HepG2 (cell line): ENCODE measurements around the gene RABGGTA. TPM values are rescaled to one million over a fixed set of nuclear protein-coding genes. Genes with fewer than 3 reads are reported as not detected.

Experiments used
- BRD4 ChIP-seq: sonication (generic); formaldehyde crosslinking; IDR thresholded peaks from 2 replicates; pipeline ENCODE4 v1.4.0; 2020; ENCODE audit warnings: missing genetic modification reagents
- HNF4A ChIP-seq: sonication (generic); formaldehyde crosslinking; IDR thresholded peaks from 2 replicates; pipeline ENCODE4 v1.4.0; 2020; ENCODE audit warnings: missing genetic modification reagents
- KLF9 ChIP-seq: IDR thresholded peaks from 2 replicates; pipeline ENCODE4 v1.6.1; 2016; ENCODE audit warnings: low read depth
- MEIS1 ChIP-seq: sonication (generic); formaldehyde crosslinking; IDR thresholded peaks from 2 replicates; pipeline ENCODE4 v1.9.0; 2021; ENCODE audit warnings: mild to moderate bottlenecking, missing genetic modification reagents, moderate library complexity, borderline replicate concordance
- NBN ChIP-seq: fragments of 450-650 bp; conservative IDR thresholded peaks from 2 replicates; pipeline ENCODE4 v1.6.1; 2017
- NFE2L1 ChIP-seq: sonication (generic); formaldehyde crosslinking; IDR thresholded peaks from 2 replicates; pipeline ENCODE4 v1.4.0; 2020; ENCODE audit warnings: missing genetic modification reagents, mild to moderate bottlenecking, borderline replicate concordance
- NFKBIZ ChIP-seq: IDR thresholded peaks from 2 replicates; pipeline ENCODE4 v1.6.1; 2018; ENCODE audit warnings: missing genetic modification reagents, missing compliant biosample characterization
- NR2F1 ChIP-seq, 2 experiments: fragments of 450-650 bp in 1 of 2; formaldehyde crosslinking in 1 of 2; IDR thresholded peaks; 2 replicates each; pipeline versions ENCODE4 v1.5.0 to v1.6.1; 2016 to 2020; ENCODE audit warnings: mild to moderate bottlenecking in 1 of 2, missing compliant biosample characterization in 1 of 2, missing genetic modification reagents in 1 of 2, moderate library complexity in 1 of 2
- SIX4 ChIP-seq: sonication (generic); formaldehyde crosslinking; IDR thresholded peaks from 2 replicates; pipeline ENCODE4 v1.4.0; 2020; ENCODE audit warnings: missing genetic modification reagents
- STAG1 ChIP-seq: sonication (generic); formaldehyde crosslinking; IDR thresholded peaks from 2 replicates; pipeline ENCODE4 v1.4.0; 2020; ENCODE audit warnings: missing genetic modification reagents
- SYNCRIP ChIP-seq: fragments of 200-400 bp; formaldehyde crosslinking; IDR thresholded peaks from 2 replicates; pipeline ENCODE4 v1.6.1; 2018; ENCODE audit warnings: mild to moderate bottlenecking, low read depth, low read length; ENCODE audit not compliant: insufficient read depth
- THAP11 ChIP-seq: IDR thresholded peaks from 2 replicates; pipeline ENCODE4 v1.6.1; 2016; ENCODE audit warnings: missing biosample characterization, missing genetic modification reagents
- ZFY ChIP-seq: sonication (generic); formaldehyde crosslinking; IDR thresholded peaks from 2 replicates; pipeline ENCODE4 v1.4.0; 2020; ENCODE audit warnings: missing genetic modification reagents
- ZNF10 ChIP-seq: sonication (generic); formaldehyde crosslinking; IDR thresholded peaks from 2 replicates; pipeline ENCODE4 v1.4.0; 2020; ENCODE audit warnings: mild to moderate bottlenecking, low read depth, missing genetic modification reagents, borderline replicate concordance
- ZNF562 ChIP-seq: sonication (generic); formaldehyde crosslinking; IDR thresholded peaks from 2 replicates; pipeline ENCODE4 v1.8.0; 2022; ENCODE audit warnings: missing genetic modification reagents, borderline replicate concordance
- ZNF563 ChIP-seq: sonication (generic); formaldehyde crosslinking; IDR thresholded peaks from 2 replicates; pipeline ENCODE4 v1.8.0; 2022; ENCODE audit warnings: mild to moderate bottlenecking, moderate library complexity, missing genetic modification reagents
- ZNF615 ChIP-seq: sonication (generic); formaldehyde crosslinking; IDR thresholded peaks from 2 replicates; pipeline ENCODE4 v1.5.0; 2020; ENCODE audit warnings: mild to moderate bottlenecking, missing genetic modification reagents, borderline replicate concordance
- polyA plus RNA-seq, 8 experiments: library from polyadenylated mRNA; depleted of rRNA in 3 of 8; stranded (reverse) in 7 of 8; unstranded in 1 of 8; fragments of >200 nt; fragmentation: Illumina TruSeq in 4 of 8; extraction: Trizol in 4 of 8; gene quantifications; 2 replicates each; pipeline versions ENCODE4 v1.2.1 to v1.2.3, GENCODE V29; 2011 to 2016; ENCODE audit warnings: low read depth in 4 of 8, missing spikeins in 1 of 8, mixed read lengths in 1 of 8; ENCODE audit not compliant: insufficient read depth in 1 of 8
- total RNA-seq, 5 experiments: library from RNA; depleted of rRNA; stranded (reverse); fragments of >200 nt; fragmentation: Illumina TruSeq; extraction: Trizol; gene quantifications; 2 replicates each; pipeline ENCODE4 v1.2.3, GENCODE V29; 2016; ENCODE audit warnings: low read depth in 1 of 5
- TF ChIP-seq, protein P1 (sequence below): sonication (generic); formaldehyde crosslinking; IDR thresholded peaks from 2 replicates; pipeline ENCODE4 v1.4.0; 2020; ENCODE audit warnings: missing genetic modification reagents
- TF ChIP-seq, protein P2 (sequence below): sonication (generic); formaldehyde crosslinking; IDR thresholded peaks from 2 replicates; pipeline ENCODE4 v1.5.0; 2020; ENCODE audit warnings: missing genetic modification reagents
- TF ChIP-seq, protein P3 (sequence below): sonication (generic); formaldehyde crosslinking; IDR thresholded peaks from 2 replicates; pipeline ENCODE4 v1.5.1; 2020; ENCODE audit warnings: missing genetic modification reagents, mild to moderate bottlenecking, borderline replicate concordance

RABGGTA gene
- total and polyA plus RNA-seq, 2 of the 13 experiments (the other 11 are each of a cell fraction or from before 2014, with no cell fraction given), result 57.9 to 90.8 TPM

DNA sequence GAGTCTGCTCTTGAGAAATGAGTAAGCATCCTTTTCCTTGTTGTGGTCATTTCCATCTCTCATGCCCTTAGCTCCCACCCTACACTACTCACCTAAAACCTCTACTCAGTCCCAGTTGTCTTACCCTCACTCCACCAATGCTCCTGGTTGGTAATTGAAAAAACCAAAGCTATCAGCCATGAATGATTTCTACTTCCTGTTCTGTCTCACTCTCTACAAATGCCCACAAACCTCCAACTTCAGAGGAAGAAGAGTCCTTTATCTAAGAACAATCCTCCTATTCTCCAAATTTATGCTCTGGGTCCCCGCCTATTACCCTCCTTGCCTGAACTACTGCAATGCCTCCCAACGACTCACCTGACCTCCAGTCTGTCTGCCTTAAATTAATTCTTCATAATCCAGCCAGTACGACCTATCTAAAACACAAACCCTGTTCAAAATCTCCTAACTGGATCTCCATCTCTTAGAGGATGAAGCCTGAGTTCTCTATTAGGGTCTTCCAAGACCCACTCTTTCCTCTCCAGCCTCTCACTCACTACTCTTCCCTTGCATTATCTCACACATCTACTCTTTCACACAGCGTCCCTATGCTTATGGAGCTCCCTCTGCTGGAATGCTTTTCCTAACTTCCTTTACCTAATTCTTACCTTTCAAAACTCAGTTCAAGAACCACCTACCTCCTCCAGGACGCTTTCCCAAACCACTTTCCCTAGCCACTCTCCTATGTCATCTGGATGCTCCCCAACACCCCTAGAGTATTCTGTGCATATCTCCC lies 26.0 kb upstream of the RABGGTA start (continued):
- TF ChIP-seq NFE2L1 (CRISPR knock-in tag) (no peak), NFKBIZ (no peak; the same call in 1 of the 2 replicates), ZNF10 (CRISPR knock-in tag) (no peak), MEIS1 (CRISPR knock-in tag) (0 out of 2 replicates have a peak, but pooled peaks have one; percentile 32), ZNF563 (CRISPR knock-in tag) (no peak), NBN (no peak), THAP11 (CRISPR knock-in tag) (peak; percentile 59; the same call in 1 of the 2 replicates), NR2F1 (CRISPR knock-in tag; IDR thresholded peaks at IDR 0.05) (0 out of 4 replicates have a peak, but pooled peaks of 1 of the 2 experiments have one; percentile 4), SIX4 (CRISPR knock-in tag) (peak; percentile 64; the same call in 1 of the 2 replicates), STAG1 (CRISPR knock-in tag) (peak; percentile 74), HNF4A (0 out of 2 replicates have a peak, but pooled peaks have one; percentile 4), KLF9 (CRISPR knock-in tag) (0 out of 2 replicates have a peak, but pooled peaks have one; percentile 26), ZNF562 (CRISPR knock-in tag) (no peak), ZFY (CRISPR knock-in tag) (peak; percentile 21; the same call in 1 of the 2 replicates), BRD4 (CRISPR knock-in tag) (no peak; the same call in 1 of the 2 replicates), ZNF615 (CRISPR knock-in tag) (no peak), SYNCRIP (no peak)
- TF ChIP-seq, protein P1, sequence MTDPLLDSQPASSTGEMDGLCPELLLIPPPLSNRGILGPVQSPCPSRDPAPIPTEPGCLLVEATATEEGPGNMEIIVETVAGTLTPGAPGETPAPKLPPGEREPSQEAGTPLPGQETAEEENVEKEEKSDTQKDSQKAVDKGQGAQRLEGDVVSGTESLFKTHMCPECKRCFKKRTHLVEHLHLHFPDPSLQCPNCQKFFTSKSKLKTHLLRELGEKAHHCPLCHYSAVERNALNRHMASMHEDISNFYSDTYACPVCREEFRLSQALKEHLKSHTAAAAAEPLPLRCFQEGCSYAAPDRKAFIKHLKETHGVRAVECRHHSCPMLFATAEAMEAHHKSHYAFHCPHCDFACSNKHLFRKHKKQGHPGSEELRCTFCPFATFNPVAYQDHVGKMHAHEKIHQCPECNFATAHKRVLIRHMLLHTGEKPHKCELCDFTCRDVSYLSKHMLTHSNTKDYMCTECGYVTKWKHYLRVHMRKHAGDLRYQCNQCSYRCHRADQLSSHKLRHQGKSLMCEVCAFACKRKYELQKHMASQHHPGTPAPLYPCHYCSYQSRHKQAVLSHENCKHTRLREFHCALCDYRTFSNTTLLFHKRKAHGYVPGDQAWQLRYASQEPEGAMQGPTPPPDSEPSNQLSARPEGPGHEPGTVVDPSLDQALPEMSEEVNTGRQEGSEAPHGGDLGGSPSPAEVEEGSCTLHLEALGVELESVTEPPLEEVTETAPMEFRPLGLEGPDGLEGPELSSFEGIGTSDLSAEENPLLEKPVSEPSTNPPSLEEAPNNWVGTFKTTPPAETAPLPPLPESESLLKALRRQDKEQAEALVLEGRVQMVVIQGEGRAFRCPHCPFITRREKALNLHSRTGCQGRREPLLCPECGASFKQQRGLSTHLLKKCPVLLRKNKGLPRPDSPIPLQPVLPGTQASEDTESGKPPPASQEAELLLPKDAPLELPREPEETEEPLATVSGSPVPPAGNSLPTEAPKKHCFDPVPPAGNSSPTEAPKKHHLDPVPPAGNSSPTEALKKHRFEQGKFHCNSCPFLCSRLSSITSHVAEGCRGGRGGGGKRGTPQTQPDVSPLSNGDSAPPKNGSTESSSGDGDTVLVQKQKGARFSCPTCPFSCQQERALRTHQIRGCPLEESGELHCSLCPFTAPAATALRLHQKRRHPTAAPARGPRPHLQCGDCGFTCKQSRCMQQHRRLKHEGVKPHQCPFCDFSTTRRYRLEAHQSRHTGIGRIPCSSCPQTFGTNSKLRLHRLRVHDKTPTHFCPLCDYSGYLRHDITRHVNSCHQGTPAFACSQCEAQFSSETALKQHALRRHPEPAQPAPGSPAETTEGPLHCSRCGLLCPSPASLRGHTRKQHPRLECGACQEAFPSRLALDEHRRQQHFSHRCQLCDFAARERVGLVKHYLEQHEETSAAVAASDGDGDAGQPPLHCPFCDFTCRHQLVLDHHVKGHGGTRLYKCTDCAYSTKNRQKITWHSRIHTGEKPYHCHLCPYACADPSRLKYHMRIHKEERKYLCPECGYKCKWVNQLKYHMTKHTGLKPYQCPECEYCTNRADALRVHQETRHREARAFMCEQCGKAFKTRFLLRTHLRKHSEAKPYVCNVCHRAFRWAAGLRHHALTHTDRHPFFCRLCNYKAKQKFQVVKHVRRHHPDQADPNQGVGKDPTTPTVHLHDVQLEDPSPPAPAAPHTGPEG (CRISPR knock-in tag), result 0 out of 2 replicates have a peak, but pooled peaks have one; percentile 61
- TF ChIP-seq, protein P2, sequence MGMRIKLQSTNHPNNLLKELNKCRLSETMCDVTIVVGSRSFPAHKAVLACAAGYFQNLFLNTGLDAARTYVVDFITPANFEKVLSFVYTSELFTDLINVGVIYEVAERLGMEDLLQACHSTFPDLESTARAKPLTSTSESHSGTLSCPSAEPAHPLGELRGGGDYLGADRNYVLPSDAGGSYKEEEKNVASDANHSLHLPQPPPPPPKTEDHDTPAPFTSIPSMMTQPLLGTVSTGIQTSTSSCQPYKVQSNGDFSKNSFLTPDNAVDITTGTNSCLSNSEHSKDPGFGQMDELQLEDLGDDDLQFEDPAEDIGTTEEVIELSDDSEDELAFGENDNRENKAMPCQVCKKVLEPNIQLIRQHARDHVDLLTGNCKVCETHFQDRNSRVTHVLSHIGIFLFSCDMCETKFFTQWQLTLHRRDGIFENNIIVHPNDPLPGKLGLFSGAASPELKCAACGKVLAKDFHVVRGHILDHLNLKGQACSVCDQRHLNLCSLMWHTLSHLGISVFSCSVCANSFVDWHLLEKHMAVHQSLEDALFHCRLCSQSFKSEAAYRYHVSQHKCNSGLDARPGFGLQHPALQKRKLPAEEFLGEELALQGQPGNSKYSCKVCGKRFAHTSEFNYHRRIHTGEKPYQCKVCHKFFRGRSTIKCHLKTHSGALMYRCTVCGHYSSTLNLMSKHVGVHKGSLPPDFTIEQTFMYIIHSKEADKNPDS (CRISPR knock-in tag), result no peak
- TF ChIP-seq, protein P3, sequence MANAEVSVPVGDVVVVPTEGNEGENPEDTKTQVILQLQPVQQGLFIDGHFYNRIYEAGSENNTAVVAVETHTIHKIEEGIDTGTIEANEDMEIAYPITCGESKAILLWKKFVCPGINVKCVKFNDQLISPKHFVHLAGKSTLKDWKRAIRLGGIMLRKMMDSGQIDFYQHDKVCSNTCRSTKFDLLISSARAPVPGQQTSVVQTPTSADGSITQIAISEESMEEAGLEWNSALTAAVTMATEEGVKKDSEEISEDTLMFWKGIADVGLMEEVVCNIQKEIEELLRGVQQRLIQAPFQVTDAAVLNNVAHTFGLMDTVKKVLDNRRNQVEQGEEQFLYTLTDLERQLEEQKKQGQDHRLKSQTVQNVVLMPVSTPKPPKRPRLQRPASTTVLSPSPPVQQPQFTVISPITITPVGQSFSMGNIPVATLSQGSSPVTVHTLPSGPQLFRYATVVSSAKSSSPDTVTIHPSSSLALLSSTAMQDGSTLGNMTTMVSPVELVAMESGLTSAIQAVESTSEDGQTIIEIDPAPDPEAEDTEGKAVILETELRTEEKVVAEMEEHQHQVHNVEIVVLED (CRISPR knock-in tag), result 0 out of 2 replicates have a peak, but pooled peaks have one; percentile 15
